Measurements from ENCODE around the gene OTOG. TPM values are rescaled to one million over a fixed set of nuclear protein-coding genes. Genes with fewer than 3 reads are reported as not detected.

The OTOG gene
- total RNA-seq, 1 experiment from 2014 or later: not detected

GRCh38 chr11:17629113-17629512 is 82.1 kb downstream of the OTOG start:
- Mint-ChIP-seq H3K27ac (ENCODE audit: low read depth, unreplicated experiment) (no peak overlapping the region), H3K4me1 (ENCODE audit: insufficient read depth, unreplicated experiment) (no peaks in the 10 kb centered on the region), H3K36me3 (ENCODE audit: insufficient read depth, unreplicated experiment) (no peaks in the 10 kb centered on the region), H3K27me3 (ENCODE audit: insufficient read depth, unreplicated experiment) (peaks cover 71% of the 10 kb centered on the region), H3K9me3 (ENCODE audit: unreplicated experiment) (no peaks in the 10 kb centered on the region), H3K4me3 (ENCODE audit: unreplicated experiment) (no peak overlapping the region)
- DNase-seq (ENCODE audit: unreplicated experiment): no peak
- BruUV-seq (replicated peaks): no TSS peak
- ChIA-PET POLR2A (no interaction called here), CTCF (interaction anchor here (0.6 to 0.7 kb wide), 2 partner anchors 27 to 641 kb away, joined by 3 read pairs; no protein-coding TSS in a partner anchor)
- intact Hi-C loops (cut with micrococcal nuclease): no loop called here
- no peak for TF ChIP-seq CTCF (IDR thresholded peaks at IDR 0.05; ENCODE audit: unreplicated experiment)

- intact Hi-C loops (cut with micrococcal nuclease): no loop called here
- ChIA-PET CTCF (interaction anchor here (0.7 to 2.0 kb wide), 5 partner anchors 13 to 358 kb away, joined by 3 to 7 read pairs (median 3); no protein-coding TSS in a partner anchor), POLR2A (no interaction called here)
- peaks cover 52% of the 10 kb centered on the region for H3K27me3 Mint-ChIP-seq (ENCODE audit: insufficient read depth, unreplicated experiment)
- no peaks in the 10 kb centered on the region for H3K36me3 Mint-ChIP-seq (ENCODE audit: insufficient read depth, unreplicated experiment)
- no peaks in the 10 kb centered on the region for H3K4me1 Mint-ChIP-seq (ENCODE audit: insufficient read depth, unreplicated experiment)
- no peak for DNase-seq (ENCODE audit: unreplicated experiment)
- H3K9me3 Mint-ChIP-seq (ENCODE audit: unreplicated experiment): no peaks in the 10 kb centered on the region
- H3K4me3 Mint-ChIP-seq (ENCODE audit: unreplicated experiment): no peak overlapping the region
- TF ChIP-seq CTCF (IDR thresholded peaks at IDR 0.05; ENCODE audit: unreplicated experiment): no peak
- BruUV-seq (replicated peaks): no TSS peak
- H3K27ac Mint-ChIP-seq (ENCODE audit: low read depth, unreplicated experiment): no peak overlapping the region
Observed at GRCh38 chr11:17630936-17631335, 83.9 kb downstream of the OTOG start.

GRCh38 chr11:17631702-17632365 is 84.8 kb downstream of the OTOG start:
- no peak for TF ChIP-seq CTCF (IDR thresholded peaks at IDR 0.05; ENCODE audit: unreplicated experiment)
- Mint-ChIP-seq H3K27ac (ENCODE audit: low read depth, unreplicated experiment) (no peak overlapping the region), H3K36me3 (ENCODE audit: insufficient read depth, unreplicated experiment) (no peaks in the 10 kb centered on the region), H3K4me1 (ENCODE audit: insufficient read depth, unreplicated experiment) (no peaks in the 10 kb centered on the region), H3K9me3 (ENCODE audit: unreplicated experiment) (no peaks in the 10 kb centered on the region), H3K27me3 (ENCODE audit: insufficient read depth, unreplicated experiment) (peaks cover 44% of the 10 kb centered on the region), H3K4me3 (ENCODE audit: unreplicated experiment) (no peak overlapping the region)
- BruUV-seq (replicated peaks): no TSS peak
- intact Hi-C loops (cut with micrococcal nuclease): no loop called here
- ChIA-PET POLR2A (no interaction called here), CTCF (interaction anchor here (0.5 to 2.0 kb wide), 4 partner anchors 13 to 99 kb away, joined by 3 to 7 read pairs (median 3); no protein-coding TSS in a partner anchor)
- DNase-seq (ENCODE audit: unreplicated experiment): no peak

GRCh38 chr11:17633279-17633986 is 86.4 kb downstream of the OTOG start:
- ChIA-PET CTCF (no interaction called here), POLR2A (no interaction called here)
- H3K9me3 Mint-ChIP-seq (ENCODE audit: unreplicated experiment): no peaks in the 10 kb centered on the region
- no peak overlapping the region for H3K27ac Mint-ChIP-seq (ENCODE audit: low read depth, unreplicated experiment)
- BruUV-seq (replicated peaks): no TSS peak
- no peak for DNase-seq (ENCODE audit: unreplicated experiment)
- H3K27me3 Mint-ChIP-seq (ENCODE audit: insufficient read depth, unreplicated experiment): peaks cover 37% of the 10 kb centered on the region
- intact Hi-C loops (cut with micrococcal nuclease): no loop called here
- no peak overlapping the region for H3K4me3 Mint-ChIP-seq (ENCODE audit: unreplicated experiment)
- H3K4me1 Mint-ChIP-seq (ENCODE audit: insufficient read depth, unreplicated experiment): no peaks in the 10 kb centered on the region
- H3K36me3 Mint-ChIP-seq (ENCODE audit: insufficient read depth, unreplicated experiment): no peaks in the 10 kb centered on the region
- no peak for TF ChIP-seq CTCF (IDR thresholded peaks at IDR 0.05; ENCODE audit: unreplicated experiment)

Data from MCF 10A (cell line).